ENCODE measurements around the gene IDE. TPM values are rescaled to one million over a fixed set of nuclear protein-coding genes. Genes with fewer than 3 reads are reported as not detected.

IDE gene
- total and polyA plus RNA-seq, 9 of the 15 experiments (the other 6 are each of a cell fraction or from before 2014, with no cell fraction given): 10.2 to 50.6 (median 33.2) TPM

DNA sequence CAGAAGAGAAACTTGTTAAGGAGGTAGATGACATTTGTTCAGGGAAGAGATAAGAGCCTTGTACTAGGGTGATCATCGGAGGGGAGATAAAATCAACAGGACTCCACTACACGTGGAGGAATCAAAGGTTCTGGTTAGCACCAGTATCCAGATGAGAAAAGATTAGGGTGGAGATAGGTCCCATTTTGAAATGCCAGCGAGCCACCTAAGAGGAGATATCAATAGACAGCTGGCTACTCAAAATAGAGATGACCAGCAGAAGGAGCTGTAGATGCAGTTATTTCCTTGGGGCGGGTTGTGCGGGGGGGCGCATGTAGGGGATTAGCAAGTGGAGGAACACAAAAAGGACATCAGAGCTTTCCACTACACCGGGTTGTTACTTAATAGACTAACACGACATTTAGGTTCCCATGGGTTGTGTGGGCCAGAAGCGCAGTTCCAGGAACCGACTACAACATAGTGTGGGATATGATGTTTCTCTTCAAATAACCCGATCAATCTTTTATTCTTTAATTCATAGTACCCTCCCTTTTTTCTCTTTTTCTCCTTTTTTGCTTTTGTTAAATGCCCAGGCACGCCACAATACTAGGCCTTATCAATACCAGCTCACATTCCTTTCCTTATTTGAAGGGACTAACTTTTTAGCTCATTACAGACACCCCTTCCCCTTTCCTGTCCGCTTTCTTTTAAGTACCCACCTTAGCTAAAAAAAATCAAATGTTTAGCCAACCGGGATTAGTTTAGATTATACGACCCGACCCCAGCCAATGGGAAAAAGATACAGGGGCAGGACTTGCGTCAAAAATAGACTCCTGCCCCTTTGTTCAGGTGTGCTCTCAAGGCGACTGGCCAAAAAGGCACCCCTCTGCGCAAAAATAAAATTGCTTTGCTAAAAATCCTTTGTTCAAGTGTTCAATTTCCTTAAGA is 17.0 kb upstream of the IDE start:
- peak; percentile 73 for FAIRE-seq
- WGBS (ENCODE audit: insufficient coverage, low coverage, missing lambda C conversion rate): 2% methylated on average over 19 of the region's 19 CpGs
- H2AFZ ChIP-seq (ENCODE audit: low read depth, low read length): peak overlapping the region; percentile 86
- TF ChIP-seq, protein P1, sequence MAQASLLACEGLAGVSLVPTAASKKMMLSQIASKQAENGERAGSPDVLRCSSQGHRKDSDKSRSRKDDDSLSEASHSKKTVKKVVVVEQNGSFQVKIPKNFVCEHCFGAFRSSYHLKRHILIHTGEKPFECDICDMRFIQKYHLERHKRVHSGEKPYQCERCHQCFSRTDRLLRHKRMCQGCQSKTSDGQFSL (CRISPR knock-in tag; IDR thresholded peaks at IDR 0.05): peak; percentile 38; the same call in 1 of the 2 replicates
- TF ChIP-seq, protein P1 (tag; IDR thresholded peaks at IDR 0.05): 0 out of 4 replicates have a peak, but pooled peaks of 1 of the 2 experiments have one; percentile 33
- TF ChIP-seq LEF1 (IDR thresholded peaks at IDR 0.05) (0 out of 2 replicates have a peak, but pooled peaks have one; percentile 34), ZNF263 (CRISPR knock-in tag; IDR thresholded peaks at IDR 0.05; ENCODE audit: borderline replicate concordance) (no peak), SPI1 (IDR thresholded peaks at IDR 0.05; ENCODE audit: borderline replicate concordance, low read depth, low read length) (no peak), MYNN (IDR thresholded peaks at IDR 0.05) (no peak), MYNN (CRISPR knock-in tag; IDR thresholded peaks at IDR 0.05) (no peak), CUX1 (CRISPR knock-in tag; IDR thresholded peaks at IDR 0.05) (0 out of 2 replicates have a peak, but pooled peaks have one; percentile 42), NCOR1 (IDR thresholded peaks at IDR 0.05) (0 out of 2 replicates have a peak, but pooled peaks have one; percentile 16), YY1 (IDR thresholded peaks at IDR 0.05; ENCODE audit: borderline replicate concordance in 1 of 3, control insufficient read depth in 1 of 3, extremely low read depth in 1 of 3, insufficient read depth in 3 of 3, insufficient read length in 1 of 3, insufficient replicate concordance in 2 of 3, low read depth in 1 of 3, low read length in 2 of 3) (peak in 1 of 3 experiments; percentile 31), RFX5 (IDR thresholded peaks at IDR 0.05; ENCODE audit: low read depth, low read length) (no peak), RAD51 (IDR thresholded peaks at IDR 0.05; ENCODE audit: borderline replicate concordance, low read depth) (peak; percentile 10; the same call in 1 of the 2 replicates), NUFIP1 (IDR thresholded peaks at IDR 0.05; ENCODE audit: partially characterized antibody) (no peak), XRCC3 (IDR thresholded peaks at IDR 0.05) (no peak)

More for the DNA sequence above, 17.0 kb upstream of the IDE start:
- H3K27me3 ChIP-seq (ENCODE audit: control insufficient read depth in 2 of 2, insufficient read depth in 2 of 2, low read length in 2 of 2): no peaks in the 10 kb centered on the region
- ChIA-PET CTCF (ENCODE audit: low intra/inter-chr PET ratio) (interaction anchor here (0.6 to 1.6 kb wide), 3 partner anchors 73 to 920 kb away, joined by 3 to 5 read pairs (median 3); no protein-coding TSS in a partner anchor), POLR2A (interaction anchor here (0.5 to 2.0 kb wide), 13 partner anchors 13 to 700 kb away, joined by 3 to 14 read pairs (median 3); partner anchors contain the start of gene IDE)
- peak; percentile 51 to 86 (median 62) for DNase-seq (ENCODE audit: extremely low read depth in 1 of 4, low spot score in 3 of 4)
- H3K27ac ChIP-seq (ENCODE audit: extremely low read depth, low read depth, low read length): peak overlapping the region; percentile 89
- H3K9ac ChIP-seq (ENCODE audit: insufficient read depth in 1 of 2, low read depth in 2 of 2, low read length in 2 of 2): peak overlapping the region; percentile 87 to 89
- H3K9me3 ChIP-seq (replicated peaks; ENCODE audit: control insufficient read depth, insufficient read depth, low read depth, low read length): no peaks in the 10 kb centered on the region
- peaks cover 10 to 15% of the 10 kb centered on the region in 2 experiments; a peak in 4 of 5 replicates for H3K4me1 ChIP-seq (replicated peaks in 1 of 2; ENCODE audit: control insufficient read depth in 2 of 2, insufficient read depth in 2 of 2, low read length in 2 of 2)
- H3K79me2 ChIP-seq (ENCODE audit: control insufficient read depth, insufficient read depth, low read length): peaks cover 32% of the 10 kb centered on the region
- H3K4me2 ChIP-seq (ENCODE audit: insufficient read depth, low read length): peak overlapping the region; percentile 75
- BruUV-seq (replicated peaks): TSS peak; percentile 91
- peak; percentile 49 for ATAC-seq
- in situ Hi-C loops (cut with MboI) (no loop called here), intact Hi-C loops (cut with micrococcal nuclease) (loop anchor here (2.0 to 10.0 kb wide), 5 partner anchors 54 to 484 kb away; partner anchors contain the start of gene CYP26A1)
- peak overlapping the region; percentile 64 for H3K4me3 ChIP-seq
- no peaks in the 10 kb centered on the region for H4K20me1 ChIP-seq (replicated peaks; ENCODE audit: control insufficient read depth, insufficient read depth, low read length)
- H3K9me1 ChIP-seq (ENCODE audit: control insufficient read depth, insufficient read depth, low read length): no peaks in the 10 kb centered on the region
- no peaks in the 10 kb centered on the region for H3K36me3 ChIP-seq (ENCODE audit: control insufficient read depth, insufficient read depth, low read length)

Measured in K562 (cell line).